ENCODE data around the gene FBXW9.

The FBXW9 gene

GRCh38 chr19:12676384-12676792, 20.0 kb downstream of the FBXW9 start:
- Histone ChIP-seq H3K27ac (ENCODE audit: low read length) (no peak overlapping the region), H3K9me3 (ENCODE audit: control insufficient read depth in 1 of 2, low read length in 2 of 2) (no peaks in the 10 kb centered on the region), H3K4me3 (ENCODE audit: low read depth in 1 of 2, low read length in 2 of 2) (no peak overlapping the region), H3K27me3 (ENCODE audit: low read depth, low read length) (no peaks in the 10 kb centered on the region), H3K36me3 (ENCODE audit: control insufficient read depth in 1 of 2, insufficient read depth in 2 of 2, low read length in 2 of 2) (peaks cover 34 to 72% of the 10 kb centered on the region in 2 donors), H3K4me1 (ENCODE audit: control insufficient read depth in 1 of 2, insufficient read depth in 2 of 2, low read length in 2 of 2) (peaks cover 0 to 16% of the 10 kb centered on the region in 2 donors)

- H3K27ac ChIP-seq (ENCODE audit: low read length) = no peak overlapping the region
- peaks cover 34 to 72% of the 10 kb centered on the region in 2 donors for H3K36me3 ChIP-seq (ENCODE audit: control insufficient read depth in 1 of 2, insufficient read depth in 2 of 2, low read length in 2 of 2)
These were observed 20.5 kb downstream of the FBXW9 start for GRCh38 chr19:12675940-12676339.

GRCh38 chr19:12675399-12675798, 21.0 kb downstream of the FBXW9 start:
- H3K4me1 ChIP-seq (ENCODE audit: control insufficient read depth in 1 of 2, insufficient read depth in 2 of 2, low read length in 2 of 2) = peaks cover 3 to 18% of the 10 kb centered on the region in 2 donors
- no peaks in the 10 kb centered on the region for H3K9me3 ChIP-seq (ENCODE audit: control insufficient read depth in 1 of 2, low read length in 2 of 2)
- no peak overlapping the region for H3K4me3 ChIP-seq (ENCODE audit: low read depth in 1 of 2, low read length in 2 of 2)
- no peak overlapping the region for H3K27ac ChIP-seq (ENCODE audit: low read length)
- no peaks in the 10 kb centered on the region for H3K27me3 ChIP-seq (ENCODE audit: low read depth, low read length)
- peaks cover 34 to 72% of the 10 kb centered on the region in 2 donors for H3K36me3 ChIP-seq (ENCODE audit: control insufficient read depth in 1 of 2, insufficient read depth in 2 of 2, low read length in 2 of 2)

More at GRCh38 chr19:12675940-12676339, 20.5 kb downstream of the FBXW9 start:
- H3K4me3 ChIP-seq (ENCODE audit: low read depth in 1 of 2, low read length in 2 of 2) = no peak overlapping the region
- H3K27me3 ChIP-seq (ENCODE audit: low read depth, low read length) = no peaks in the 10 kb centered on the region
- H3K4me1 ChIP-seq (ENCODE audit: control insufficient read depth in 1 of 2, insufficient read depth in 2 of 2, low read length in 2 of 2) = peaks cover 0 to 16% of the 10 kb centered on the region in 2 donors
- H3K9me3 ChIP-seq (ENCODE audit: control insufficient read depth in 1 of 2, low read length in 2 of 2) = no peaks in the 10 kb centered on the region

DNA sequence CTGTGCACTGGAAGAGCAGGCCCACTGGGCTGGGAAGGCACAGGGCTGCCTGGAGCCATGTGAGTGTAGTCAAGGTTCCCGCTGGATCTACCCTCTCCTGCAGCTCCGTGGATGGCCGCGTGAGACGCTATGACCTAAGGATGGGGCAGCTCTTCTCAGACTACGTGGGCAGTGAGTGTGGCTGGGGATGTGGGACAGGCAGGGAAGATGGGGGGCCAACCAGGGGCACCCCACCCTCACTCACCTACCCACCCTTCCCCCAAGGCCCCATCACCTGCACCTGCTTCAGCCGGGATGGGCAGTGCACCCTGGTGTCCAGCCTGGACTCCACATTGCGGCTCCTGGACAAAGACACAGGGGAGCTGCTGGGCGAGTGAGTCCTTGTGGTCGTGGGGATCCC, 23.7 kb downstream of the FBXW9 start:
- Histone ChIP-seq H3K27me3 (ENCODE audit: low read depth, low read length) (no peaks in the 10 kb centered on the region), H3K27ac (ENCODE audit: low read length) (no peak overlapping the region), H3K9me3 (ENCODE audit: control insufficient read depth in 1 of 2, low read length in 2 of 2) (no peaks in the 10 kb centered on the region), H3K4me1 (ENCODE audit: control insufficient read depth in 1 of 2, insufficient read depth in 2 of 2, low read length in 2 of 2) (peaks cover 14 to 33% of the 10 kb centered on the region in 2 donors), H3K36me3 (ENCODE audit: control insufficient read depth in 1 of 2, insufficient read depth in 2 of 2, low read length in 2 of 2) (peaks cover 24 to 48% of the 10 kb centered on the region in 2 donors), H3K4me3 (ENCODE audit: low read depth in 1 of 2, low read length in 2 of 2) (no peak overlapping the region)

- H3K4me3 ChIP-seq (ENCODE audit: low read depth in 1 of 2, low read length in 2 of 2) = peak overlapping the region; percentile 97 to 100
- H3K9me3 ChIP-seq (ENCODE audit: control insufficient read depth in 1 of 2, low read length in 2 of 2) = no peaks in the 10 kb centered on the region
- H3K4me1 ChIP-seq (ENCODE audit: control insufficient read depth in 1 of 2, insufficient read depth in 2 of 2, low read length in 2 of 2) = peaks cover 19 to 45% of the 10 kb centered on the region in 2 donors
These were observed 26.1 kb downstream of the FBXW9 start for GRCh38 chr19:12670159-12670928.

DNA sequence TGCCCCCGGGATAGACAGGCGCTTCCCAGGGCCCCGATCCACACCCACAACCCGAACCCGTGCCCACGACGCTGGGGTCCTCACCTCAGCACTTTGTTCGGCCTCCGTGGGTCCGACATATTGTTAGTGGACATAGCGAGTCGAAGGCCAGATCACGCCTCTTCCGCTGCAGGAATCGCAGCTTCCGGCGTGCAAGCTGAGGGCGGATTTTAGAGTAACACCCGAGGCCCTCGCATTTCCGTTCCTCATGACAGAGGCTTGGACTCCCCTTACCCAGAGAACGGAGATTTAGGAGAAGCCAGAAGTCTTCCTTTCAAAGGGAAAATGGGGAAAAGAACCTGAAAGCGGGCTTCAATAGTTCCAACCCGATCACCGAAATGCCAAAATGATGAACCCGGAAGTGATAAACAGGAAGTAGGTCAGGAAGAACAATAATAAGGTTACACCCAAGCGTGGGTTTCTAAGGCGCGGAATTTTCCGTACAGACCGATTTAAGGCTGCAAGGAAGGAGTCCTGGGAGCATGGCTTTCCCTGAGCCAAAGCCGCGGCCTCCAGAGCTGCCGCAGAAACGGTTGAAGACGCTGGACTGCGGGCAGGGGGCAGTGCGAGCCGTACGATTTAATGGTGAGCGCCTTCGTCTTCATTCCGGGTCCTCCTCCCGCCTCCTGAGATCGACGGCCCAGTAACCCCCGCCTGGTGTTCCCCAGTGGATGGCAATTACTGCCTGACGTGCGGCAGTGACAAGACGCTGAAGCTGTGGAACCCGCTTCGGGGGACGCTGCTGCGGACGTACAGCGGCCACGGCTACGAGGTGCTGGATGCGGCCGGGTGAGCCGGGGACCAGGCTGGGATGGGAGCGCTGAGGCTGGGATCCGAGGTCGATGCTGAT, 26.9 kb downstream of the FBXW9 start:
- Histone ChIP-seq H3K36me3 (ENCODE audit: control insufficient read depth in 1 of 2, insufficient read depth in 2 of 2, low read length in 2 of 2) (peaks cover 10 to 28% of the 10 kb centered on the region in 2 donors), H3K27ac (ENCODE audit: low read length) (peak overlapping the region; percentile 100), H3K4me1 (ENCODE audit: control insufficient read depth in 1 of 2, insufficient read depth in 2 of 2, low read length in 2 of 2) (peaks cover 19 to 46% of the 10 kb centered on the region in 2 donors), H3K27me3 (ENCODE audit: low read depth, low read length) (no peaks in the 10 kb centered on the region), H3K4me3 (ENCODE audit: low read depth in 1 of 2, low read length in 2 of 2) (peak overlapping the region; percentile 97 to 100), H3K9me3 (ENCODE audit: control insufficient read depth in 1 of 2, low read length in 2 of 2) (no peaks in the 10 kb centered on the region)

More at GRCh38 chr19:12670159-12670928, 26.1 kb downstream of the FBXW9 start:
- Histone ChIP-seq H3K36me3 (ENCODE audit: control insufficient read depth in 1 of 2, insufficient read depth in 2 of 2, low read length in 2 of 2) (peaks cover 8 to 27% of the 10 kb centered on the region in 2 donors), H3K27ac (ENCODE audit: low read length) (peak overlapping the region; percentile 100), H3K27me3 (ENCODE audit: low read depth, low read length) (no peaks in the 10 kb centered on the region)

DNA sequence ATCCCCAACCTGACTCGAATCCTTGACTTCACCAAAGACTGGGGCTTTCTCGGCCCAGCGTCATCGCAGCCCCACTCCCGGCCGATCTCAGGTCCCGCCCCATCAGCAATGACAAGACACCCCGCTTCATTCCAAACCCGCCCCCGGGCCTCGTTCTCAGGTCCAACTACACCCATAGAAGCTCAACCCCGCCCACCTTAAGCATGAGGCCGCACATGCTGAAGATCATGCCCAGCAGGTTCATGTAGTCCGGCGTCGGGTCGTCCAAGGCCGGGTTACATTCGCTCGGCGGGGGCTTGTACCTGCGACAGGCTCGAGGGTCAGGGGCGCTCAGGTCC, 27.5 kb downstream of the FBXW9 start:
- H3K36me3 ChIP-seq (ENCODE audit: control insufficient read depth in 1 of 2, insufficient read depth in 2 of 2, low read length in 2 of 2) = peaks cover 4 to 25% of the 10 kb centered on the region in 2 donors
- H3K27ac ChIP-seq (ENCODE audit: low read length) = peak overlapping the region; percentile 100
- peak overlapping the region; percentile 97 to 100 for H3K4me3 ChIP-seq (ENCODE audit: low read depth in 1 of 2, low read length in 2 of 2)
- no peaks in the 10 kb centered on the region for H3K27me3 ChIP-seq (ENCODE audit: low read depth, low read length)
- H3K4me1 ChIP-seq (ENCODE audit: control insufficient read depth in 1 of 2, insufficient read depth in 2 of 2, low read length in 2 of 2) = peaks cover 19 to 46% of the 10 kb centered on the region in 2 donors
- H3K9me3 ChIP-seq (ENCODE audit: control insufficient read depth in 1 of 2, low read length in 2 of 2) = no peaks in the 10 kb centered on the region

GRCh38 chr19:12668346-12668745, 28.1 kb downstream of the FBXW9 start:
- peaks cover 19 to 46% of the 10 kb centered on the region in 2 donors for H3K4me1 ChIP-seq (ENCODE audit: control insufficient read depth in 1 of 2, insufficient read depth in 2 of 2, low read length in 2 of 2)
- peaks cover 6 to 27% of the 10 kb centered on the region in 2 donors for H3K36me3 ChIP-seq (ENCODE audit: control insufficient read depth in 1 of 2, insufficient read depth in 2 of 2, low read length in 2 of 2)
- no peaks in the 10 kb centered on the region for H3K9me3 ChIP-seq (ENCODE audit: control insufficient read depth in 1 of 2, low read length in 2 of 2)
- no peaks in the 10 kb centered on the region for H3K27me3 ChIP-seq (ENCODE audit: low read depth, low read length)
- H3K4me3 ChIP-seq (ENCODE audit: low read depth in 1 of 2, low read length in 2 of 2) = peak overlapping the region; percentile 97 to 100
- H3K27ac ChIP-seq (ENCODE audit: low read length) = peak overlapping the region; percentile 100

DNA sequence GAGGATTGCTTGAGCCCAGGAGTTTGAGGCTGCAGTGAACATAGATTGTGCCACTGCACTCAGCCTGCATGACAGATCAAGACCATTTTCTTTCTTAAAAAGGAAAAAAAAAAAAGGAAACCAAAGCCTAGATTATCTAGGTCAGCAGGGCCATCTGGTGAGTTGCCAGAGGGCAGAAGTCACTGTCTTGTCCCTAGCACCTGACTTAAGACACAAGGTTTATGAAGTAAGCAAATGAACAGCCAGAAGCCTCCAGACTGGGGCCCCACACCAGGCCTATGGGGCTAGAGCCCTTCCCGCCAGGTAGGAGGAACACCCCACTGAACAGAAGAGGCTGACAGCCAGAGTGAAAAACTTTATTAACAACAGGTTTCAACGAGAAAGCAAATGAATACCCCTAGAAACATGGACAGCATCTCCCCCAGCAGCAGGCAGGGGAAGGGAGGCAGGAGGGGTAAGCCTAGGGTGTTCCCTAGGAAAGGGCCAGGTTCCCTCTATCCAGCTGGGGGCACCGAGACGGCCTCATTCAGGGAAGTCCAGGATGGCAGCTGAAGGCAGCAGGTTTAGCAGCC, 28.6 kb downstream of the FBXW9 start:
- peaks cover 19 to 46% of the 10 kb centered on the region in 2 donors for H3K4me1 ChIP-seq (ENCODE audit: control insufficient read depth in 1 of 2, insufficient read depth in 2 of 2, low read length in 2 of 2)
- no peaks in the 10 kb centered on the region for H3K27me3 ChIP-seq (ENCODE audit: low read depth, low read length)
- H3K27ac ChIP-seq (ENCODE audit: low read length) = no peak overlapping the region
- no peaks in the 10 kb centered on the region for H3K9me3 ChIP-seq (ENCODE audit: control insufficient read depth in 1 of 2, low read length in 2 of 2)
- H3K36me3 ChIP-seq (ENCODE audit: control insufficient read depth in 1 of 2, insufficient read depth in 2 of 2, low read length in 2 of 2) = peaks cover 10 to 27% of the 10 kb centered on the region in 2 donors
- H3K4me3 ChIP-seq (ENCODE audit: low read depth in 1 of 2, low read length in 2 of 2) = peak overlapping the region; percentile 97 to 100

- Histone ChIP-seq H3K4me1 (ENCODE audit: control insufficient read depth in 1 of 2, insufficient read depth in 2 of 2, low read length in 2 of 2) (peaks cover 19 to 46% of the 10 kb centered on the region in 2 donors), H3K27me3 (ENCODE audit: low read depth, low read length) (no peaks in the 10 kb centered on the region), H3K27ac (ENCODE audit: low read length) (peak within 1 kb of the TSS; percentile 63)
These were observed 30.0 kb downstream of the FBXW9 start, which contains the start of the genes MAN2B1 and WDR83 for GRCh38 chr19:12666265-12667048. Gene MAN2B1 (minus strand): TSS chr19:12666742. CDS start chr19:12666701, 41 bp downstream. Gene WDR83 (plus strand): TSS chr19:12666807. CDS start chr19:12669791, 2,984 bp downstream.

More at GRCh38 chr19:12666265-12667048, 30.0 kb downstream of the FBXW9 start, which contains the start of the genes MAN2B1 and WDR83:
- peak within 1 kb of the TSS; percentile 97 to 100 for H3K4me3 ChIP-seq (ENCODE audit: low read depth in 1 of 2, low read length in 2 of 2)
- peaks cover 10 to 26% of the 10 kb centered on the region in 2 donors for H3K36me3 ChIP-seq (ENCODE audit: control insufficient read depth in 1 of 2, insufficient read depth in 2 of 2, low read length in 2 of 2)
- no peaks in the 10 kb centered on the region for H3K9me3 ChIP-seq (ENCODE audit: control insufficient read depth in 1 of 2, low read length in 2 of 2)
